Transverse colon (tissue), 4 donors: ENCODE data around the gene PIGC. TPM values are rescaled to one million over a fixed set of nuclear protein-coding genes. Genes with fewer than 3 reads are reported as not detected.

Experiments
- DNase-seq: peaks from one replicate; pipeline ENCODE4 v3.0.0-alpha.2; 2019
- H3K27ac ChIP-seq, 4 donors: fragments of 200-600 bp; sonication (generic); 2 replicates each; pipeline ENCODE4 v1.5.1; 2016 to 2018; ENCODE audit warnings: inconsistent platforms in 4 of 4
- H3K27me3 ChIP-seq: fragments of 200-600 bp; sonication (generic); 2 replicates; pipeline ENCODE4 v1.5.1; 2017; ENCODE audit warnings: inconsistent platforms
- H3K36me3 ChIP-seq, 4 donors: fragments of 200-600 bp; sonication (generic); 2 replicates each; pipeline ENCODE4 v1.5.1; 2017 to 2019; ENCODE audit warnings: inconsistent platforms in 4 of 4
- H3K4me1 ChIP-seq, 4 donors: fragments of 200-600 bp; sonication (generic); 2 replicates each; pipeline ENCODE4 v1.5.1; 2017 to 2020; ENCODE audit warnings: inconsistent platforms in 4 of 4
- H3K4me3 ChIP-seq, 4 donors: fragments of 200-600 bp; sonication (generic); 1 replicate in 1 of 4; 2 replicates in 3 of 4; pipeline versions ENCODE4 v1.5.1 to v1.6.1; 2017 to 2019; ENCODE audit warnings: inconsistent platforms in 4 of 4
- H3K9me3 ChIP-seq, 2 donors: fragments of 200-600 bp; sonication (generic); 2 replicates each; pipeline ENCODE4 v1.5.1; 2017 to 2019; ENCODE audit warnings: inconsistent platforms in 2 of 2
- CTCF ChIP-seq, 5 experiments: fragments of 200-600 bp in 3 of 5; fragments of 450-650 bp in 2 of 5; sonication (generic) in 3 of 5; IDR thresholded peaks; 1 replicate in 2 of 5; 2 replicates in 3 of 5; pipeline ENCODE4 v1.5.1; 2016 to 2017; ENCODE audit warnings: antibody characterized with exemption in 5 of 5, inconsistent platforms in 3 of 5, mild to moderate bottlenecking in 2 of 5, moderate library complexity in 1 of 5
- EP300 ChIP-seq: sonication (generic); formaldehyde crosslinking; IDR thresholded peaks from one replicate; pipeline ENCODE4 v1.6.1; 2017; ENCODE audit warnings: antibody characterized with exemption, low read depth
- POLR2A ChIP-seq: fragments of 450-650 bp; IDR thresholded peaks from one replicate; pipeline ENCODE4 v1.6.1; 2016; ENCODE audit warnings: antibody characterized with exemption, mild to moderate bottlenecking, moderate library complexity
- POLR2AphosphoS5 ChIP-seq, 3 donors: sonication (generic); formaldehyde crosslinking; IDR thresholded peaks; one replicate each; pipeline ENCODE4 v1.6.1; 2016; ENCODE audit warnings: antibody characterized with exemption in 3 of 3
- WGBS, 2 donors: methylation state at CpG; one replicate each; pipeline ENCODE4 v1.1.5; 2018; ENCODE audit warnings: low coverage in 1 of 2; 5-methylcytosine and 5-hydroxymethylcytosine counted together
- in situ Hi-C, 4 donors: fragments of 200-750 bp; cut with MboI; loops; one replicate each; pipeline versions ENCODE4 v1.15.0 to v1.15.1; 2017; ENCODE audit warnings: low sequenced_read_pairs in 3 of 4, low pct_ligation_motif_present in 1 of 4, low pct_unique_long_range_greater_than_20kb in 1 of 4
- intact Hi-C: fragments of 100-400 bp; cut with DNase I; formaldehyde crosslinking; loops from one replicate; pipeline ENCODE4 v1.15.1; 2023; ENCODE audit warnings: low total_unique reads
- total RNA-seq, 4 donors: library from RNA; depleted of rRNA; stranded (reverse); fragments of >200 nt; gene quantifications; one replicate each; pipeline ENCODE4 v1.1.0, GENCODE V29; 2016

The PIGC gene
- total RNA-seq, 4 donors from 2014 or later, result 9.8 to 43.8 (median 22.8) TPM

DNA sequence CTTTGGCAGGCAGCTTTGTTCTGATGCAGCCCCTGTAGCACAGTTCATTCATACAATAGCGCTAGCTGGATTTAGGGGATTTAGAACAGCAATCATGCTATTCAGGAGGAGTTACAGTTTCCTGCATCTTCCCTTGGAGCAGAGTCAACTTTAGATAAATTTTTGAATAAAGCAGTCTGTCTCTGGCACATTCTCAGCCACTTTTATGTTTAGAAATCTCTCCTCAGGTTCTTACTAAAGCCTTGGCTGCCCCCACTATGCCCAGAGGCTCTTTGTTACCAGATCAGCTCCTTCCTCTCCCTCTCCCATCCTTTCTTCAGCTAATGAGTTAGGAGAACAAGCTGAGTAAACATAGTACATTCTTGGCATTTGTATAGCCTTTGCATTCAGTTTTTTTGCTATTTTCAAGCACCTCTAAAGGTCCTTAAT is 17.0 kb upstream of the PIGC start:
- no peaks in the 10 kb centered on the region for H3K9me3 ChIP-seq
- no peaks in the 10 kb centered on the region for H3K36me3 ChIP-seq
- H3K4me3 ChIP-seq, result no peak overlapping the region
- in situ Hi-C loops (loop anchor here (25.0 kb wide), 1 partner anchor 251 kb away; no protein-coding TSS in a partner anchor), intact Hi-C loops (no loop called here)
- WGBS, 2 donors, result 79% methylated on average over 1 of the region's 1 CpG; no CpG with 5 or more reads in 1 of the 2 donors
- TF ChIP-seq CTCF (IDR thresholded peaks at IDR 0.05) (no peak), POLR2A (no peak), POLR2AphosphoS5 (IDR thresholded peaks at IDR 0.05) (no peak), EP300 (no peak)
- H3K27ac ChIP-seq, result no peak overlapping the region
- H3K4me1 ChIP-seq, result no peaks in the 10 kb centered on the region
- DNase-seq, result no peak
- no peaks in the 10 kb centered on the region for H3K27me3 ChIP-seq

- DNase-seq, result no peak
- 93 to 94% methylated on average over 1 of the region's 1 CpG for WGBS, 2 donors
- Histone ChIP-seq H3K4me1 (no peaks in the 10 kb centered on the region), H3K27ac (no peak overlapping the region), H3K9me3 (no peaks in the 10 kb centered on the region), H3K27me3 (no peaks in the 10 kb centered on the region), H3K4me3 (no peak overlapping the region), H3K36me3 (no peaks in the 10 kb centered on the region)
- intact Hi-C loops (no loop called here), in situ Hi-C loops (loop anchor here (25.0 kb wide), 1 partner anchor 252 kb away; no protein-coding TSS in a partner anchor)
- TF ChIP-seq CTCF (IDR thresholded peaks at IDR 0.05) (no peak), EP300 (no peak), POLR2AphosphoS5 (IDR thresholded peaks at IDR 0.05) (no peak), POLR2A (no peak)
These were observed 16.3 kb upstream of the PIGC start for GRCh38 chr1:172460177-172460576.

DNA sequence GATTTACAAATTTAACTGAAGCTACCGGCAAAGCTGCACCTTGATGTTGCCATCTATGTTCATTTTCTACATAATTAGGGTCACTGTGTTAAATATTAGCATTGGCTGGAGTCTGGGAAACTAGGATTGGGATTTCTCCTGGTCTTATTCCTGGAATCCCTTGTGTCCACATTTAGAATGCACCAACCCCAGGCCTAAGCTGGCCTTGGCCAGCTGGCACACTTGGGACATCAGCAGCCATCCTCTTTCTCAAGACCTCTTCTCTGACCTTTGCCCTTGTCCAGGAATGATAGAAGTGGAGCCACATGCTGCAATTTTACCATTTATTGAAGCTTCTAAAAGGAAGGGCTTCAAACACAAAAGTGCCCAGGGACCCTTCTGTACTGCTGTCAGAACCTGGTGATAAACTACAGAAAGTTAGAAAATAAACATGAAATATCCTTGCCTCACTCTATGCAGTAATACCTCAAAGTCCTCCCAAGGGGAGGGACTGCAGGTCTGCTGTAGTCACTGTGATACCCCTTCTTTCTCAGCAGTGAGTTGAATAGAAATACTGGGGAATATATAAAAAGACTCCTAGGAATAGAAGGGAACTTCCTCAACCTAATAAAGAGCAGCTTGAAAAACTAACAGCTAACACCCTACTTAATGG is 13.7 kb upstream of the PIGC start:
- in situ Hi-C loops, result loop anchor here (25.0 kb wide), 1 partner anchor 255 kb away; no protein-coding TSS in a partner anchor

More for the DNA sequence above, 13.7 kb upstream of the PIGC start:
- H3K27me3 ChIP-seq, result no peaks in the 10 kb centered on the region
- intact Hi-C loops, result no loop called here
- H3K27ac ChIP-seq, result no peak overlapping the region
- H3K4me1 ChIP-seq, result peaks cover 0 to 7% (median 2%) of the 10 kb centered on the region in 4 donors
- no peak for TF ChIP-seq EP300
- no peak for TF ChIP-seq POLR2A
- no peak for TF ChIP-seq CTCF (IDR thresholded peaks at IDR 0.05)
- TF ChIP-seq POLR2AphosphoS5 (IDR thresholded peaks at IDR 0.05), result no peak
- no peaks in the 10 kb centered on the region for H3K9me3 ChIP-seq
- WGBS, 2 donors, result 100% methylated on average over 1 of the region's 1 CpG
- H3K36me3 ChIP-seq, result no peaks in the 10 kb centered on the region
- DNase-seq, result no peak
- no peak overlapping the region for H3K4me3 ChIP-seq
